Keratinocyte (primary cell): ENCODE results near the gene CDK14.

Experiments
- CTCF ChIP-seq, 3 experiments: IDR thresholded peaks in 1 of 3; conservative IDR thresholded peaks in 1 of 3; optimal IDR thresholded peaks in 1 of 3; 2 replicates in 2 of 3; 3 replicates in 1 of 3; pipeline versions ENCODE3 to v1.5.1; 2011; ENCODE audit warnings: low read length in 3 of 3, mild to moderate bottlenecking in 3 of 3, moderate library complexity in 2 of 3, control low read depth in 1 of 3, inconsistent platforms in 1 of 3; ENCODE audit not compliant: insufficient read depth in 2 of 3; ENCODE audit errors: extremely low read depth in 1 of 3
- EZH2 ChIP-seq: IDR thresholded peaks from one replicate; pipeline ENCODE4 v1.6.1; 2012; ENCODE audit warnings: inconsistent platforms, mild to moderate bottlenecking, low read length, moderate library complexity

- TF ChIP-seq CTCF (optimal IDR thresholded peaks at IDR 0.05 in 1 of 3, IDR thresholded peaks at IDR 0.05 in 1 of 3, conservative IDR thresholded peaks at IDR 0.05 in 1 of 3; ENCODE audit: extremely low read depth in 1 of 3, insufficient read depth in 2 of 3, low read length in 3 of 3): no peak
- no peak for TF ChIP-seq EZH2
Measured at GRCh38 chr7:90654718-90655427, 58.8 kb downstream of the CDK14 start.
